ENCODE results near the gene KSR2.

Gene KSR2

GRCh38 chr12:117453961-117454360 lies 514.8 kb downstream of the KSR2 start:
- no peak for DNase-seq (ENCODE audit: low read depth)

GRCh38 chr12:117452112-117452511 lies 516.7 kb downstream of the KSR2 start:
- DNase-seq (ENCODE audit: low read depth), result no peak

- no peak for DNase-seq (ENCODE audit: low read depth)
Observed at GRCh38 chr12:117450209-117450608, 518.6 kb downstream of the KSR2 start.

- DNase-seq (ENCODE audit: low read depth), result no peak
Observed at GRCh38 chr12:117447665-117448366, 521.0 kb downstream of the KSR2 start.

GRCh38 chr12:117444781-117445180 lies 524.0 kb downstream of the KSR2 start:
- no peak for DNase-seq (ENCODE audit: low read depth)

GRCh38 chr12:117441751-117442150 lies 527.0 kb downstream of the KSR2 start:
- no peak for DNase-seq (ENCODE audit: low read depth)

GRCh38 chr12:117440384-117440783 lies 528.4 kb downstream of the KSR2 start:
- DNase-seq (ENCODE audit: low read depth), result no peak

GRCh38 chr12:117439531-117440001 lies 529.2 kb downstream of the KSR2 start:
- DNase-seq (ENCODE audit: low read depth), result no peak

GRCh38 chr12:117438809-117439208 lies 530.0 kb downstream of the KSR2 start:
- no peak for DNase-seq (ENCODE audit: low read depth)

- DNase-seq (ENCODE audit: low read depth), result no peak
Observed at GRCh38 chr12:117437516-117438255, 531.1 kb downstream of the KSR2 start.

- DNase-seq (ENCODE audit: low read depth), result no peak
Observed at GRCh38 chr12:117433878-117434277, 534.9 kb downstream of the KSR2 start.

- no peak for DNase-seq (ENCODE audit: low read depth)
Observed at GRCh38 chr12:117430246-117430645, 538.5 kb downstream of the KSR2 start.

- DNase-seq (ENCODE audit: low read depth), result no peak
Observed at GRCh38 chr12:117427211-117427610, 541.6 kb downstream of the KSR2 start.

GRCh38 chr12:117421987-117422386 lies 546.8 kb downstream of the KSR2 start:
- DNase-seq (ENCODE audit: low read depth), result no peak

- DNase-seq (ENCODE audit: low read depth), result no peak
Observed at GRCh38 chr12:117421068-117421752, 547.6 kb downstream of the KSR2 start.

- no peak for DNase-seq (ENCODE audit: low read depth)
Observed at GRCh38 chr12:117417004-117417403, 551.8 kb downstream of the KSR2 start.

- no peak for DNase-seq (ENCODE audit: low read depth)
Observed at GRCh38 chr12:117412465-117413188, 556.2 kb downstream of the KSR2 start.

- no peak for DNase-seq (ENCODE audit: low read depth)
Observed at GRCh38 chr12:117409286-117409685, 559.5 kb downstream of the KSR2 start.

GRCh38 chr12:117408161-117408791 lies 560.5 kb downstream of the KSR2 start:
- DNase-seq (ENCODE audit: low read depth), result no peak

GRCh38 chr12:117404940-117405339 lies 563.9 kb downstream of the KSR2 start:
- no peak for DNase-seq (ENCODE audit: low read depth)

- DNase-seq (ENCODE audit: low read depth), result no peak
Observed at GRCh38 chr12:117404203-117404853, 564.5 kb downstream of the KSR2 start.
